Osteocyte (in vitro differentiated cells): ENCODE results near the gene NEDD1. TPM values are rescaled to one million over a fixed set of nuclear protein-coding genes. Genes with fewer than 3 reads are reported as not detected.

Source experiments
- DNase-seq: peaks from one replicate; pipeline ENCODE4 v3.0.0; 2021; ENCODE audit warnings: mixed read lengths; ENCODE audit not compliant: unreplicated experiment; ENCODE audit errors: extremely low spot score
- H3K27ac Mint-ChIP-seq: one replicate; pipeline ENCODE4 v1.8.0; 2021; ENCODE audit warnings: mild to moderate bottlenecking, mixed read lengths; ENCODE audit not compliant: unreplicated experiment
- H3K27me3 Mint-ChIP-seq: one replicate; pipeline ENCODE4 v1.8.0; 2021; ENCODE audit warnings: mixed read lengths; ENCODE audit not compliant: unreplicated experiment
- H3K36me3 Mint-ChIP-seq: one replicate; pipeline ENCODE4 v1.8.0; 2021; ENCODE audit warnings: mixed read lengths; ENCODE audit not compliant: unreplicated experiment
- H3K4me1 Mint-ChIP-seq: one replicate; pipeline ENCODE4 v1.8.0; 2021; ENCODE audit warnings: mixed read lengths; ENCODE audit not compliant: unreplicated experiment
- H3K4me3 Mint-ChIP-seq: one replicate; pipeline ENCODE4 v1.8.0; 2021; ENCODE audit warnings: mild to moderate bottlenecking, moderate library complexity, mixed read lengths; ENCODE audit not compliant: unreplicated experiment
- H3K9me3 Mint-ChIP-seq: one replicate; pipeline ENCODE4 v1.8.0; 2021; ENCODE audit warnings: mixed read lengths; ENCODE audit not compliant: unreplicated experiment
- CTCF ChIP-seq: fragments of 200-600 bp; sonication (generic); IDR thresholded peaks from 2 replicates; pipeline ENCODE4 v1.5.0; 2021; ENCODE audit warnings: antibody characterized with exemption, mild to moderate bottlenecking, moderate library complexity
- total RNA-seq: library from RNA; stranded (reverse); gene quantifications from 2 replicates; pipeline ENCODE4 v1.2.1, GENCODE V29; 2021

Gene NEDD1
- total RNA-seq, 1 donor from 2014 or later, result 18.7 TPM

DNA sequence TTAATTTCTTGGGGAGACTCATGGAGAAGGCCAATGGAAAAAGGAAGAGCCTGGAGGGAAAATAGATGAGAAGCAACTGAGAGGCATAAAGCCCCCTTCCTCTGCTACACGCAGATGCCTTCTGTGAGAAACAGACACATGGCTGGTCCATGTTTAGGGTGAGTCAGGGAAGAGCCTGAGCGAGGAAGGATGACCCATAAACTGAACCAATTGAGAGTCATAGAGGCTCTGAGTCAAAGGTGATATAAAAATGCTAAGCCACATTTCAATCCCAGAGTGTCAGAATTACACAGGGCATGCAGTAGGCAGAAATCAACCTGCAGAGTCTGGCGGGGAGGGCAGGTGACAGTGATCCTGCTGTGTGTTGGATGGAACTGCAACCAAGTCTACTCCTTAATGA, 30.1 kb upstream of the NEDD1 start:
- DNase-seq, result no peak
- no peak for TF ChIP-seq CTCF
- no peaks in the 10 kb centered on the region for H3K36me3 Mint-ChIP-seq
- no peaks in the 10 kb centered on the region for H3K9me3 Mint-ChIP-seq
- no peak overlapping the region for H3K27ac Mint-ChIP-seq
- no peak overlapping the region for H3K4me3 Mint-ChIP-seq
- H3K4me1 Mint-ChIP-seq, result no peaks in the 10 kb centered on the region
- peaks cover 11% of the 10 kb centered on the region for H3K27me3 Mint-ChIP-seq

- no peak for TF ChIP-seq CTCF
- H3K4me1 Mint-ChIP-seq, result no peaks in the 10 kb centered on the region
- DNase-seq, result no peak
- H3K27ac Mint-ChIP-seq, result no peak overlapping the region
- no peaks in the 10 kb centered on the region for H3K36me3 Mint-ChIP-seq
- no peaks in the 10 kb centered on the region for H3K9me3 Mint-ChIP-seq
- H3K27me3 Mint-ChIP-seq, result peaks cover 9% of the 10 kb centered on the region
- H3K4me3 Mint-ChIP-seq, result no peak overlapping the region
These were observed 28.4 kb upstream of the NEDD1 start for GRCh38 chr12:96878704-96879103.

GRCh38 chr12:96879301-96879700, 27.8 kb upstream of the NEDD1 start:
- no peak overlapping the region for H3K4me3 Mint-ChIP-seq
- H3K27me3 Mint-ChIP-seq, result peaks cover 5% of the 10 kb centered on the region
- DNase-seq, result no peak
- H3K27ac Mint-ChIP-seq, result no peak overlapping the region
- TF ChIP-seq CTCF, result no peak
- no peaks in the 10 kb centered on the region for H3K4me1 Mint-ChIP-seq
- no peaks in the 10 kb centered on the region for H3K36me3 Mint-ChIP-seq
- H3K9me3 Mint-ChIP-seq, result no peaks in the 10 kb centered on the region

DNA sequence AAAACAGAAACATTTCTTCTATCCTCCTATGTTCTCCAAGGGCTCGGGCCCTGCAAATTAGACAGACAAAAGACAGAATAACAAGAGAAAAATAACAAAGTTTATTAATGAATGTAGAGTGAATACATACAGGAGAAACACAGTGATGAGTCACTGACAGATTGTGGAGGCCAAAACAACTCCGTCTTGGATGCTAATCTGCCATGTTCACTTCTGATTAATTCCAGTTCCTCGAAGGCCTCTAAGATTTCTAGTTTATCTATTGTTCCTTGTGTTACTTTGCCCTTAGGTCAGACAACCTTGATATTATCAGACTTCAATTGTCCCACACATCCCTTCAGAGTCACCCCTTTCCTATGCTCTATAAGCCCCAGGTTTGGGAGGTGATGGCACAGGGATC, 26.8 kb upstream of the NEDD1 start:
- Mint-ChIP-seq H3K4me1 (no peaks in the 10 kb centered on the region), H3K36me3 (no peaks in the 10 kb centered on the region), H3K9me3 (no peaks in the 10 kb centered on the region), H3K4me3 (no peak overlapping the region), H3K27me3 (peaks cover 3% of the 10 kb centered on the region), H3K27ac (no peak overlapping the region)
- no peak for DNase-seq
- no peak for TF ChIP-seq CTCF

DNA sequence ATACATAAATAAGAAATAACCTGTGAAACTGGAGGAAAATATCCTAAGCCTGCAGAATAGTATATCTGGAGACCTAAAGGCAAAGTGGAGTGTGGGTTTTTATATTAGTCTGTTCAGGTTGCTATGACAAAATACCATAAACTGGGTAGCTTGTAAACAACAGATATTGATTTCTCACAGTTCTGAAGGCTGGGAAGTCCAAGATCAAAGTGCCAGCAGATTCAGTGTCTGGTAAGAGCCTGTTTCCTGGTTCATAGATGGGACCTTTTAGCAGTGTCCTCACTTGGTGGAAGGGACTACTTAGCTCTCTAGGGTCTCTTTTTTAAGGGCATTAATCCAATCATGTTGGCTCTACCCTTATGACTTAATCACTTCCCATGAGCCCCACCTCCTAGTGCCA, 25.4 kb upstream of the NEDD1 start:
- no peak overlapping the region for H3K4me3 Mint-ChIP-seq
- no peak for DNase-seq
- no peaks in the 10 kb centered on the region for H3K9me3 Mint-ChIP-seq
- no peaks in the 10 kb centered on the region for H3K4me1 Mint-ChIP-seq
- H3K27ac Mint-ChIP-seq, result no peak overlapping the region
- H3K27me3 Mint-ChIP-seq, result no peaks in the 10 kb centered on the region
- no peaks in the 10 kb centered on the region for H3K36me3 Mint-ChIP-seq
- TF ChIP-seq CTCF, result no peak
